ENCODE data around the gene HABP4.

GRCh38 chr9:96489482-96489979 lies 39.6 kb downstream of the HABP4 start:
- TF ChIP-seq POLR2AphosphoS5 (IDR thresholded peaks at IDR 0.05; ENCODE audit: low read depth) (no peak), CTCF (IDR thresholded peaks at IDR 0.05; ENCODE audit: insufficient read depth, low read length) (no peak)
